Peyer's patch (tissue), 4 donors: ENCODE results near the gene ADRM1.

ENCODE experiments used
- POLR2A ChIP-seq, 2 donors: fragments of 450-650 bp; IDR thresholded peaks; one replicate each; pipeline ENCODE4 v1.5.1; 2017; ENCODE audit warnings: antibody characterized with exemption in 2 of 2, mild to moderate bottlenecking in 2 of 2, moderate library complexity in 2 of 2
- TF ChIP-seq, protein P1 (sequence below), 6 experiments: fragments of 450-650 bp in 4 of 6; fragments of 200-600 bp in 2 of 6; sonication (generic) in 1 of 6; IDR thresholded peaks; one replicate each; pipeline ENCODE4 v1.5.1; 2017 to 2019; ENCODE audit warnings: antibody characterized with exemption in 6 of 6, mild to moderate bottlenecking in 3 of 6, moderate library complexity in 1 of 6

DNA sequence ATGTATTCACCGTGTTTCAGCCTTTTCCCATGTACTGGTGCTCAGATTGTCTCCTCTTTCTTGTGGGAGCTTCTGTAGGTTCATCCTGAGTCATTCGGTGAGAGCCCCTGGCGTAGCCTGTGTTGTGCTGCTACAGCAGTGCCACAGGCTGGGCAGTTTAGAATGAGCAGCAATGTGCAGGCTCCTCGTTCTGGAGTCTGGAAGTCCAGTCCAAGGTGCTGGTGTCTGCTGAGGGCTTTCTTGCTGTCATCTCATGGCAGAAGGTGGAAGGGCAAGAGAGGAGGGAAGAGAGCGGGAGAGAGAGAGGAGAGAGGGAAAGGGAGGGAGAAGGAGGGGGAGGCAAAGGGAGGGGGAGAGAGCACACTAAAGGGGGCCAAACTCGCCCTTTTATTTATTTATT is 49.4 kb upstream of the ADRM1 start:
- TF ChIP-seq, protein P1, sequence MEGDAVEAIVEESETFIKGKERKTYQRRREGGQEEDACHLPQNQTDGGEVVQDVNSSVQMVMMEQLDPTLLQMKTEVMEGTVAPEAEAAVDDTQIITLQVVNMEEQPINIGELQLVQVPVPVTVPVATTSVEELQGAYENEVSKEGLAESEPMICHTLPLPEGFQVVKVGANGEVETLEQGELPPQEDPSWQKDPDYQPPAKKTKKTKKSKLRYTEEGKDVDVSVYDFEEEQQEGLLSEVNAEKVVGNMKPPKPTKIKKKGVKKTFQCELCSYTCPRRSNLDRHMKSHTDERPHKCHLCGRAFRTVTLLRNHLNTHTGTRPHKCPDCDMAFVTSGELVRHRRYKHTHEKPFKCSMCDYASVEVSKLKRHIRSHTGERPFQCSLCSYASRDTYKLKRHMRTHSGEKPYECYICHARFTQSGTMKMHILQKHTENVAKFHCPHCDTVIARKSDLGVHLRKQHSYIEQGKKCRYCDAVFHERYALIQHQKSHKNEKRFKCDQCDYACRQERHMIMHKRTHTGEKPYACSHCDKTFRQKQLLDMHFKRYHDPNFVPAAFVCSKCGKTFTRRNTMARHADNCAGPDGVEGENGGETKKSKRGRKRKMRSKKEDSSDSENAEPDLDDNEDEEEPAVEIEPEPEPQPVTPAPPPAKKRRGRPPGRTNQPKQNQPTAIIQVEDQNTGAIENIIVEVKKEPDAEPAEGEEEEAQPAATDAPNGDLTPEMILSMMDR (IDR thresholded peaks at IDR 0.05) = no peak
- no peak for TF ChIP-seq POLR2A (IDR thresholded peaks at IDR 0.05)
